OCI-LY7 (cell line): ENCODE measurements around the gene RAI2.

Source experiments
- CTCF ChIP-seq: fragments of 200-600 bp; sonication (generic); conservative IDR thresholded peaks from 2 replicates; pipeline ENCODE4 v1.5.1; 2014; ENCODE audit warnings: mild to moderate bottlenecking, antibody characterized with exemption, low read length, moderate library complexity, mixed read lengths
- EZH2phosphoT487 ChIP-seq: fragments of 200-600 bp; sonication (generic); IDR thresholded peaks from 2 replicates; pipeline ENCODE4 v1.6.1; 2018; ENCODE audit warnings: low read depth, borderline replicate concordance, mild to moderate bottlenecking, mixed run types, antibody characterized with exemption, low read length, moderate library complexity, mixed read lengths

- no peak for TF ChIP-seq CTCF
- TF ChIP-seq EZH2phosphoT487 = no peak
Measured at GRCh38 chrX:17787557-17787956, 73.5 kb downstream of the RAI2 start.
